Retina (tissue), 1 donor: Measurements from ENCODE around the gene TUBB.
A peak's percentile ranks its signal among the peaks of the same experiment; 100 is the strongest.

ENCODE experiments used
- DNase-seq: peaks from one replicate; pipeline ENCODE4 v3.0.0-alpha.2; 2016

Gene TUBB

GRCh38 chr6:30687659-30688431 is 32.3 kb upstream of the TUBB start:
- no peak for DNase-seq

GRCh38 chr6:30688569-30688968 is 31.6 kb upstream of the TUBB start:
- no peak for DNase-seq

DNA sequence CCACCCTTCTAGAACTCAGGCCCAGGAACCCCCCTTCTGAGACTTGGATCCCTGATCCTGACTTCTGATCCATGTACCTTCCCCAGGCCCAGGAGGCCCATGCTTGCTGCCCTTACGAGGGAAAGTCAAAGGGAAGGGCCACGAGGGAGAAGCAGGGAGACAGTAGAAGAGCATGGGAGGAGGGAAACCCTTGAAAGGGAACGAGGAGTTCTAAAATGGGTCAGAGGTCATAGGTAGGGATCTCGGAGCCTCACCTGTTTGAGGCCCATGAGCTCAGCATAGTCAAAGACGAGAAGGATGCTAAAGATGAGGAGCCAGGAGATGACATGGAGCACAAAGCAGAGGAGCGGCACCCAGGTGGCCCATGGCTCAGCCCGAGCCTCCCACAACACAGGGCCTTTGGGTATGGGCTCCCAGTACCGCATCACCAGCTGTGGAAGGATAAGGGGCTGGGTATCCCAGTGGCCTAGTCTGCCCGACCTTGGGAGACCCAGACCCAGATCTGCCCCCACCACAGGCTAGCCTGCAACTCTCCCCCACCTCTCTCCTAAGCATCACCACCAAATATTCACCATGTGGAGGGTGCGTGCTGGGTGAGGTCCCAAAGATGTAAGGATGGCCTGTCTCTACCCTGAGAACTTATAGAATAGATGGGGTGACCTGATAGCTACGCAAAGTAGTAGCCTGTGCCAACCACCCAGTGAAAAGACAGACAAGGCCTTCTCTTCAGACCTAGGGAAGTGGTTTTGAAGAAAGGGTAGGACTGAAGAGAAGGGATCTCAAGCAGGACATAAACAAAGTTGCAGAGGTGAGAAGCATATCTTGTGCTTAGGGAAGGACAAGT is 30.9 kb upstream of the TUBB start:
- no peak for DNase-seq

- DNase-seq = no peak
Measured at GRCh38 chr6:30689985-30690384, 30.2 kb upstream of the TUBB start.

DNA sequence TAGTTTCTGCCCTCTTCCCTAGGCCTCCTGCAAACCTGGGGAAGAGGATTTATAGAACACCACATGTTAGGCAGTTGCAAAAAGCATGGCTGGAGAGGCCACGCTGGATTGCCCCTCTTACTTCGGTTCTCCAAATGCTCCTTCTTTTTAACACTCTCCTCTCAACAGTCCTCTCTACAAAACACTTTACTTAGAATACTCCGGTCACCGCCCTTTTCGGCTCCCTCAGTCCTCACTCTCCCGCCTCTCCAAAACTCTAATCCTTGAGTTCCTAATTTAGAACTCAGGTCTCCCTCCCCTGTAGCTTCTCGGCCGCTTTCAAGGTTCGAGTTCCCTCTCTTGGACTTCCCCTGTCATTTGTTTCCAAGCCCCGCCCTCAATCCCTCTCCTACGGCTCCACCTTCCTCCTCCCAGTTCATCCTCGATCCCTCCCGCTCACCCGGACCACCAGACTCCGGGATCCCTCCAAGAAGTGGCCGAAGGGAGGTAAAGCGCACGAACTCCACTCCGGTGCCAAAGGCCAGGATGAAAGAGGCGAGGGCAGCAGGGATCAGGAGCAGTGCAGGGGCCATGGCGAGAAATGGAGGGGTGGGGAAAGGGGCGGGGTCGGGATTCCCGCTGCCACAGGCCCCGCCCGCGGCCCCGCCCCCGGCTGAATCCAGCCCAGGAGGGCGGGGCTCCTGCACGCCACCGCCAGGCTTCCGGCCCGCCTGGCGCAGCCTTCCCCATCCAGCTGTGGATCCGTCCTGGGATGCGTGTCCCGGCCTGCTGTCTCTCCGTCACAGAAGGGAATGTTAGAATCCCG is 29.5 kb upstream of the TUBB start, which contains the start of gene NRM:
TSS of gene NRM (minus strand) at position 582 of the 805 bp plus-strand sequence. CDS start at position 572, 10 bp downstream.
- DNase-seq = peak; percentile 95

DNA sequence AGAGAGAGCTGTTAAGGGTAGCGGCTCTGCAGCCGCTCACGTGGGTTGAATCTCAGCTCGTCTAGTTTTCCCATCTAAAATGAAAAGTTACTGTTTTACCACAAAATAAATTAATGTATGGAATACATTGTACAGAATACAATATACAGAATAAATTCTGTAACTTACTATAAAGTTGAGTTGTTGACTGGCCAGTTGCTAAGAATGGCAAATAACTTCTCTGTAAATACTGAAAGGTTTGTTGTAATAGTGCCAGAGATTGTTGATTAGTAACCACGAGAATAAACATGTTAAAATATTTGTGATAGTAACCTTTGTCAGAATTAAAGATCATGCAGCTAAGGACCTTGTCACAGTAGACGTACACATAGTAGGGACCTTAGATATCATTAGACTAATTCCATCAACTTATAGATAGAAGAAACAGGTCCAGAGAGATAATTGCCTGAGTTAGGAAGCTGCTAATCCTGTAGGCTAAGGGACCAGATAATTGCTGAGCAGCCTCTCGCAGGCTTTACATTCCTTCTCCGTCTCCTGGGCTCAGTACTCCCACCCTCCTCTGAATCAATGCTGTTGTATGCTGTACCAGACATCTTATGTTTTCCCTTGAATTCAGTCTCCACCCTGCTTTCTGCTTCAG is 28.8 kb upstream of the TUBB start:
- DNase-seq = no peak

- DNase-seq = no peak
Measured at GRCh38 chr6:30696432-30696831, 23.7 kb upstream of the TUBB start.

- no peak for DNase-seq
Measured at GRCh38 chr6:30700340-30700739, 19.8 kb upstream of the TUBB start.

- no peak for DNase-seq
Measured at GRCh38 chr6:30703011-30703410, 17.1 kb upstream of the TUBB start.

DNA sequence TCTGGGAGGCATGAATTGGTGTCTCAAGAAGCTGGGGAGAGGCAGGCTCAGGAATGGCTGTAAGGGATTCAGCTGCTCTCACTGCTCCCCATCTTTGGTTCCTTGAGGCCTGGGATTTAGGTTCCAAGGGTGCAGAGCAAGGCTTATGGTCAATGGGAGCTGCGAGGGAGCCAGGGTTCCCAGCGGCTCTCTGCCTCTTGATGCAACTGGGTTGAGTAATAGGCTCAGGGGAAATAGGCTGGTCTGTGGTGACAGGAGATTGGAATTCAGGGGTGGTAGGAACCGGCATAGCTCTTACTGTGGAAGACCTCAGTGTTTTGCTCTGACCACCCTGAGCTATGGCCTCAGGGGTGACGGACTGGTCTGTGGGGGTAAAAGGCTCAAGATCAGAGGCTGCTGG is 16.3 kb upstream of the TUBB start:
- no peak for DNase-seq

DNA sequence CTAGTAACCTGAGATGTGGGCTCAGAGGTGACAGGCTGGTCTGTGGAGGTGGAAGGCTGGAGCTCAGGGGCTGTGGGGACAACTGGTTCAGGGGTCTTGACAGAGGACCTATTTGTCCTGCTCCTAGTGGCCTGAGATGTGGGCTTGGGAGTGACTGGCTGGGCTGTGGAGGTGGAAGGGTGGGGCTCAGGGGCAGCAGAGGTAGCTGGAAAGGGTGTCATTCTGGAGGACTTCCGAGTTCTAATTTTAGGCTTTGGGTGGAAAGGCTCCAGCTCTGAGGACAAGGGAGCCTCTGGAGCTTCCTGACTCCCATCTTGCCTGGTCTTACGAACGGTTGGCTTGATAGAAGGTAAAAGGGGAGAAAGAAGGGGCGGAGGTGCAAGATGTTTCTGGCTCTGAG is 14.5 kb upstream of the TUBB start:
- no peak for DNase-seq

DNA sequence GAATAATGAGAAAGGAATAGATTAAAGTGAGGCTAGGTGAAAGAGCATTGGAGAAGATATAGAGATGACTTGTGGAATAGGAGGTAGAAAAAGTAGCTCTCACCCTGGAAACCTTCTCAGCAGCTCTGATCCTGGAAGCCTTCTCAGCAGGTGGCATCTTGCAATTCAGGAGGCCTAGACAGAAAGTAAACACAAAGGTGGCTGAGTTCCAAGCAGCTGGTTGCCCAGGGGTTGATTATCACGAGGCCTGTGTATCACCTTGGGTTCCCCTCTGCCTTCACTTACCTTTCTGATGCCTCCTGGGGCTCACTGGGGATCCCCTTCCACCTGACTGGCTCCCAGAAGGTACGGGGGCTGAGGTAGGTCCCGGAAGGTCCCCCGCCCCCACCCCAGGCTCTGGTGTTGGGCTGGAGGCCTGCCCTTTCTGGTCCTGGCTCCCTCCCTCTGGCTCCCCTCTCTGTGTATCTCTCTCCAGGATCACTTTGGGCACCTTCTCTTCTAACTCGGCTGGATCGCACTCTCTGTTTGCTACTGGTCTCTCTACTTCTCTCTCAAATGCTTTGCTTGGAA is 12.8 kb upstream of the TUBB start:
- DNase-seq = no peak

- no peak for DNase-seq
Measured at GRCh38 chr6:30709101-30709868, 10.9 kb upstream of the TUBB start.

DNA sequence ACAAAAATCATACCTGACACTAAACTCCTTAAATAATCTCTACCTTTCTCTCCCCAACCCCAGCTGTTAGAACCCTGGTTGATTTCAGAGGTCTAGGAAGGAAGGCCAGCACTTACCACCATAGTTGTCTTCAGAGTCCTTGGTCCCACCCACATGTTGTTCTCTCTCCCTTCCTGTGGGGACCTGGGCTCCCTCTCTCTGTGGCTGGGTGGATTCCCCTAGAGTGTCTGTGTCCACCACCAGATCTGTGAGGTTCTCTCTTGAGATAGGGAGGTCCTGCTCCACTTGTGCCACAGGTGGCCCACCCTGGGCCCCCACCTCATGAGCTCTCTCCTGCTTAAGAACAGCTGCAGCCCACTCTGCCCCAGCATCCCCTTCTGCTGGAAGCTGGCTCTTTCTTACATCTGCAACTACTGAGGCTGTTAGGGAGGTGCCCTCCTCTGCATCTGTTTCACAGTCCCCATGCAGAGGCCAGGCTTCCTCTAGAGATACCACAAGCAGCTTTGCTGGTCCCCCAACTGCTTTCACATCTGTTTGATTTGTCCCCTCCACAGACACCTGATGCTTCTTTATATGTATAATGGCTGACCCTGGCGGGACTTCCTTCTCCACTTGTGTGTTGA is 8.3 kb upstream of the TUBB start:
- no peak for DNase-seq

GRCh38 chr6:30712441-30712945 is 7.7 kb upstream of the TUBB start:
- no peak for DNase-seq

GRCh38 chr6:30714263-30714662 is 5.9 kb upstream of the TUBB start:
- DNase-seq = no peak

GRCh38 chr6:30716879-30717128 is 3.3 kb upstream of the TUBB start:
- DNase-seq = no peak

GRCh38 chr6:30717129-30717844 is 2.9 kb upstream of the TUBB start, which contains the start of gene MDC1:
MDC1 (minus strand) TSS chr6:30717281; CDS start chr6:30715175, 2,106 bp downstream.
- peak; percentile 98 for DNase-seq

DNA sequence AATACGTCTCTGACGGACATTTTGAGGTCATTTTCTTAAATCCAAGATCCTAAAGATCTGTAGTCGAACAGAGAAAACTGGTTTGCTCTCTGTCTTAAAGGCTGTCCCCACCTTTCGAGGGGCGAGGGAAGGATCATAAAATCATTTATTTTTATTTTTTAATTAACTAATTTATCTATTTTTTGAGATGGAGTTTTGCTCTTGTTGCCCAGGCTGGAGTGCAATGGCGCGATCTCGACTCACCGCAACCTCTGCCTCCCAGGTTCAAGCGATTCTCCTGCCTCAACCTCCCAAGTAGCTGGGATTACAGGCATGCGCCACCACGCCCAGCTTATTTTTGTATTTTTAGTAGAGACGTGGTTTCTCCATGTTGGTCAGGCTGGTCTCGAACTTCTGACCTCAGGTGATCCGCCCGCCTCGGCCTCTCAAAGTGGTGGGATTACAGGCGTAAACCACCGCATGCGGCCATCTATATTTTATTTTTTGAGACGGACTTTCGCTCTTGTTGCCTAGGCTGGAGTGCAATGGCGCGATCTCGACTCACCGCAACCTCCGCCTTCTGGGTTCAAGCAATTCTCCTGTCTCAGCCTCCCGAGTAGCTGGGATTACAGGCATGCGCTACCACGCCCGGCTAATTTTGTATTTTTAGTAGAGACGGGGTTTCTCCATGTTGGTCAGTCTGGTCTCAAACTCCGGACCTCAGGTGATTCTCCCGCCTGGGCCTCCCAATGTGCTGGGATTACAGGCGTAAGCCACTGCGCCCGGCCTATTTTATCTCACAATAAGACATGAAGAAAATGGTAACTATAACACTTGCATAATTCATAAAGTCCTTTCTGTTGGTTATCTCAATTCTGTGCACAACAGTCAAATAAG is 2.1 kb upstream of the TUBB start:
- peak; percentile 5 for DNase-seq
